IPS DF 6.9 (cell line): ENCODE results near the gene FMN2.

Experiments
- DNase-seq: peaks from one replicate; pipeline ENCODE4 v3.0.0-alpha.2; 2013; ENCODE audit warnings: low read depth, low spot score
- H3K27ac ChIP-seq: one replicate; pipeline ENCODE4 v1.5.1; 2013; ENCODE audit warnings: low read length, control low read depth
- H3K27me3 ChIP-seq: 2 replicates; pipeline ENCODE4 v1.6.1; 2013; ENCODE audit warnings: mild to moderate bottlenecking, low read length; ENCODE audit not compliant: control insufficient read depth, insufficient read depth
- H3K36me3 ChIP-seq: 2 replicates; pipeline ENCODE4 v1.6.1; 2013; ENCODE audit warnings: low read length; ENCODE audit not compliant: control insufficient read depth, insufficient read depth
- H3K4me1 ChIP-seq: 2 replicates; pipeline ENCODE4 v1.6.1; 2013; ENCODE audit warnings: low read length; ENCODE audit not compliant: control insufficient read depth, insufficient read depth
- H3K4me3 ChIP-seq: 2 replicates; pipeline ENCODE4 v1.5.1; 2013; ENCODE audit warnings: mild to moderate bottlenecking, low read length
- H3K9me3 ChIP-seq: 2 replicates; pipeline ENCODE4 v1.6.1; 2013; ENCODE audit warnings: low read length, inconsistent platforms; ENCODE audit not compliant: control insufficient read depth, insufficient read depth
- WGBS: extraction: QIAGEN DNeasy Blood & Tissue Kit; methylation state at CpG from one replicate; pipeline ENCODE4 v1.1.7; 2013; ENCODE audit warnings: mixed read lengths, missing lambda C conversion rate; ENCODE audit not compliant: insufficient read length, insufficient coverage; 5-methylcytosine and 5-hydroxymethylcytosine counted together

FMN2 gene

DNA sequence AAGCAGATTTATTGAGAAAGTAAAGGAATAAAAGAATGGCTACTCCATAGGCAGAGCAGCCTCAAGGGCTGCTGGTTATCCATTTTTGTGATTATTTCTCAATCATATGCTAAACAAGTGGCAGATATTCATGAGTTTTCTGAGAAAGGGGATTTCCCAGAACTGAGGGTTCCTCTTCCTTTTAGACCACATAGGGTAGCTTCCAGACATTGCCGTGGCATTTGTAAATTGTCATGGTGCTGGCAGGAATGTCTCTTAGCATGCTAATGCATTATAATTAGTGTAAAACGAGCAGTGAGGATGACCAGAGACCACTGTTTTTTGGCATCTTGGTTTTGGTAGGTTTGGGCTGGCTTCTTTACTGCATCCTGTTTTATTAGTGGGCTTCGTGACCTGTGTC is 16.8 kb upstream of the FMN2 start:
- H3K9me3 ChIP-seq, result no peaks in the 10 kb centered on the region
- no peak overlapping the region for H3K27ac ChIP-seq
- H3K27me3 ChIP-seq, result no peaks in the 10 kb centered on the region
- H3K36me3 ChIP-seq, result no peaks in the 10 kb centered on the region
- H3K4me3 ChIP-seq, result no peak overlapping the region
- H3K4me1 ChIP-seq, result peaks cover 2% of the 10 kb centered on the region; the same call in 1 of the 2 replicates
- DNase-seq, result no peak
- no CpG with 5 or more reads among the region's 3 CpGs for WGBS

DNA sequence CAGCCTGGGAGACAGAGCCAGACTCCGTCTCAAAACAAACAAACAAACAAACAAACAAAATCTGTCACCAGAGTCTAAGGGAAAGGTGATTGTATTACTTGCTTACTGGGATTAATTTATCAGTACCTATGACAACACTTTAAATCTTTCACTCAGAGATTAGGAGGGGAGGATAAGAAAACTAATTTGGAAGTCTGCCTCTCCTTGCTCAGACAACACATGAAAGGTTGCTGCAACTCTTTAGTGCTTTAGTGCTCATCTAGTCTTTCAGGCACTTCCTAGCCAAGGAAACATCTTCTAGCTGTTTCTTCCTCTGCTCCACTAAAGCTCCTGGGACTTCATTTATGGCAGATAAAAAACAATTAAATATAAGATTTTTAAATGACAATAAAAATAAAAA is 7.3 kb upstream of the FMN2 start:
- no peaks in the 10 kb centered on the region for H3K27me3 ChIP-seq
- no peak overlapping the region for H3K4me3 ChIP-seq
- H3K36me3 ChIP-seq, result no peaks in the 10 kb centered on the region
- WGBS, result no CpG with 5 or more reads among the region's 1 CpG
- no peak for DNase-seq
- H3K9me3 ChIP-seq, result no peaks in the 10 kb centered on the region
- no peaks in the 10 kb centered on the region for H3K4me1 ChIP-seq
- H3K27ac ChIP-seq, result no peak overlapping the region

- no peak overlapping the region for H3K4me3 ChIP-seq
- WGBS, result no CpG with 5 or more reads among the region's 8 CpGs
- H3K36me3 ChIP-seq, result no peaks in the 10 kb centered on the region
- H3K27ac ChIP-seq, result no peak overlapping the region
- H3K4me1 ChIP-seq, result no peaks in the 10 kb centered on the region
- DNase-seq, result no peak
- H3K9me3 ChIP-seq, result no peaks in the 10 kb centered on the region
- H3K27me3 ChIP-seq, result no peaks in the 10 kb centered on the region
These were observed 6.9 kb upstream of the FMN2 start for GRCh38 chr1:240084749-240085148.

DNA sequence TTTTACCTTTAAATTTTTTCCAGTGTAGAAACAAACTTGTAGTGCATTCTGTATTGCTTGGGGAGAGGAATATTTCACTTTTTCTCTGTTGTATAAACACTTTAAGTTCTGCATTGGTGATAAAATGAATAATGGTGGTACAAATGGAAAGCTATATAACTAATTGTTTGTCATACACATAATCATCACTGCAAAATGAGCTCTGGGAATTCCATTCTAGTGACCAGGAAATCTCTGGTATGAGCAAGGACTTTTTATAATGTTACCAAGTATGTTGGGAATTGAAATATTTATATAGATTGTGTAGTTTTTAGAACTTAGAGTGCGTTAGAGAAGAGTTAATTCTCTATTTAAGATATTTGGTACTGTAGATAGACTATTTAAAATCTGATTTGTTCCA is 5.0 kb upstream of the FMN2 start:
- no peak for DNase-seq
- Histone ChIP-seq H3K27me3 (peaks cover 4% of the 10 kb centered on the region; the same call in 1 of the 2 replicates), H3K36me3 (no peaks in the 10 kb centered on the region), H3K4me1 (no peaks in the 10 kb centered on the region), H3K4me3 (no peak overlapping the region), H3K9me3 (no peaks in the 10 kb centered on the region), H3K27ac (no peak overlapping the region)
- WGBS, result 100% methylated on average over 1 of the region's 1 CpG

DNA sequence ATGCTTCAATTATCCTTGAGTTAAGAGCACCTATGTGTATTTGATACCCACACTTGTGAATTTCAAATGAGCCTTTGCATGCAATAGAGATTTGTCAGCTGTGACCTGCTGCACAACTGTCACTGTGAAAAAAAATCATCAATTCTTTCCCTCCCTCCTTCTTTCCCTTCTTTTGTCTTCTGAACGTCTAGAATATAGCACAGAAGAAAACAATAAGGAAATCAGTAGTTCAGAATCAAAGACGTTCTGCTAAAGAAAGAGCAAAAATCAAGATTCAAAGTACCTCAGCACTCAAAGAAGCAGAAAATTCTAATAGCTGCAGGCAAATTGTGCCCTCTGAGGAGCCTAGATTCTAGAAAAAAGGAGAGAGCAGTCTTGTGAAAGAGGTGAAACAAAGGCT is 1.7 kb upstream of the FMN2 start:
- WGBS, result no CpG with 5 or more reads among the region's 2 CpGs
- Histone ChIP-seq H3K36me3 (no peaks in the 10 kb centered on the region), H3K4me1 (no peaks in the 10 kb centered on the region; the same call in 1 of the 2 replicates), H3K9me3 (no peaks in the 10 kb centered on the region), H3K4me3 (no peak overlapping the region), H3K27ac (no peak overlapping the region), H3K27me3 (peaks cover 12% of the 10 kb centered on the region; the same call in 1 of the 2 replicates)
- no peak for DNase-seq

DNA sequence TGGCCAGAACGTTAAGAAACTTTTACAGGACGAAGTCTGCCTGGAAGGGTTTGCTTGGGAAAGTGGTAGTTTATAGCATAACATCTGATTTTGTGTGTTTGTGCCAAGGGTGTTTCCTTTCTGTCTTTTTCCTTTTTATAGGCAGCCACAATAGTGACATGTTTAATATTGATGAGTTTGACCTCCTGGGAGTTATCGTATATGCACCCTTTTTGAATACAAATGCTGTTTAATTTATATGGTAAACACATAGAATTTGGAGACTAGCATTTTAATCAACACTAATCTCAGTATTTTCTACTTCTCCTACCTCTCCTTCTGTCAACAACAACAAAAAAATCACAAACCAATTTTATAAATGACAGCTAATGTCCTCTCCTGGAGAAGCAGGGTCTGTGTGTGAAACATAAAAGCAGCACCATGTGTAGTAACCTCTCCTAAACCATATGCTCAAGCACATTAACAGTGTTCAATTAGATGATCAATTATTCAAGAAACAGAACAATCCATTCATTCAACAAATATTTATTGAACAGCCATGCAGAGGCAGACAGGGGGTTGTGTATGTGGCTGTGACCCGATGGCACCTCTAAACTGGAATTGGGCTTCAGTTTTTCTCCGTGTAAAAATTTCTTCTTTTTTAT is 604 bp upstream of the FMN2 start:
- H3K4me1 ChIP-seq, result no peaks in the 10 kb centered on the region; the same call in 1 of the 2 replicates
- H3K9me3 ChIP-seq, result no peaks in the 10 kb centered on the region
- no peaks in the 10 kb centered on the region for H3K36me3 ChIP-seq
- peaks cover 12% of the 10 kb centered on the region; the same call in 1 of the 2 replicates for H3K27me3 ChIP-seq
- peak overlapping the region; percentile 44; the same call in 1 of the 2 replicates for H3K4me3 ChIP-seq
- no peak for DNase-seq
- WGBS, result no CpG with 5 or more reads among the region's 5 CpGs
- no peak overlapping the region for H3K27ac ChIP-seq

GRCh38 chr1:240092301-240093119 is 827 bp downstream of the FMN2 start:
- Histone ChIP-seq H3K27me3 (peaks cover 12% of the 10 kb centered on the region; the same call in 1 of the 2 replicates), H3K4me3 (peak overlapping the region; percentile 44), H3K4me1 (no peaks in the 10 kb centered on the region; the same call in 1 of the 2 replicates), H3K36me3 (no peaks in the 10 kb centered on the region), H3K27ac (no peak overlapping the region), H3K9me3 (no peaks in the 10 kb centered on the region)
- no CpG with 5 or more reads among the region's 70 CpGs for WGBS
- no peak for DNase-seq

GRCh38 chr1:240093120-240093961 is 1.7 kb downstream of the FMN2 start:
- Histone ChIP-seq H3K9me3 (no peaks in the 10 kb centered on the region), H3K27ac (no peak overlapping the region), H3K4me1 (no peaks in the 10 kb centered on the region; the same call in 1 of the 2 replicates), H3K27me3 (peaks cover 12% of the 10 kb centered on the region; the same call in 1 of the 2 replicates), H3K4me3 (peak overlapping the region; percentile 44), H3K36me3 (no peaks in the 10 kb centered on the region)
- no CpG with 5 or more reads among the region's 65 CpGs for WGBS
- no peak for DNase-seq

DNA sequence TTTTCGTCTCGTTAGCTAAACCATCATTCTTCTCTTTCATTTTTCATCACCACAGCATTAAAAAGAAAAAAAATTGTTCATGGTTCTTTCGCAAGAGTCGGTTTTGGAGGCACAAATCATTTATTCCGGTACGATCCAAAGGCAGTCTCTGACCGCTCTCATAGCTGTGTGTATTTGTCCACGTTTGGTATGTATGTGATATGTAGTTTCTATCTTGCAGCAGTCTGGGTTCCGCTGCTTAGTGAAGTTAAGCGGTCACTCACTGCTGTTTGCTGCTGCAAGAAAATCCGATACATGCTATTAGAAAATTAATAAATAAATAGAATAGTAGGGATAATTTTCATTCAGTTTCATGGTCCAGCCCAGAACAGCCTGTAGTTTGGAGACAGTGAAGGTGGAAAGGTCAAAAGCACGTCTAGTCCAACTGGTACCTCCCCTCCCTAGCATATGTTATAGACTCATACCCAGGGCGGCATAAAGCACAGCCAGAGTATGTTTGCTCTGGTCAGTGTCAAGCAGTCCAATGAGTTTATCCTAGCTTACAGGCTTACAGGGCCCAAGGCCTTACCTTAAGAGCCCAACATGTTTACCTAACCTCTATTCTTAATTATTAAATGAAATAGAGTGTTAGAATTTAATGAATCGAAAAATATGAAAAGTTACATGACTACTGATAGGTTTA is 2.5 kb downstream of the FMN2 start:
- 100% methylated on average over 1 of the region's 14 CpGs for WGBS
- Histone ChIP-seq H3K4me3 (no peak overlapping the region), H3K4me1 (no peaks in the 10 kb centered on the region; the same call in 1 of the 2 replicates), H3K27me3 (peaks cover 12% of the 10 kb centered on the region; the same call in 1 of the 2 replicates), H3K9me3 (no peaks in the 10 kb centered on the region), H3K36me3 (no peaks in the 10 kb centered on the region), H3K27ac (no peak overlapping the region)
- no peak for DNase-seq
